Measurements from ENCODE around the gene TMEM121. TPM values are rescaled to one million over a fixed set of nuclear protein-coding genes. Genes with fewer than 3 reads are reported as not detected.

Gene TMEM121
- total RNA-seq, 1 experiment from 2014 or later = 33.6 TPM

DNA sequence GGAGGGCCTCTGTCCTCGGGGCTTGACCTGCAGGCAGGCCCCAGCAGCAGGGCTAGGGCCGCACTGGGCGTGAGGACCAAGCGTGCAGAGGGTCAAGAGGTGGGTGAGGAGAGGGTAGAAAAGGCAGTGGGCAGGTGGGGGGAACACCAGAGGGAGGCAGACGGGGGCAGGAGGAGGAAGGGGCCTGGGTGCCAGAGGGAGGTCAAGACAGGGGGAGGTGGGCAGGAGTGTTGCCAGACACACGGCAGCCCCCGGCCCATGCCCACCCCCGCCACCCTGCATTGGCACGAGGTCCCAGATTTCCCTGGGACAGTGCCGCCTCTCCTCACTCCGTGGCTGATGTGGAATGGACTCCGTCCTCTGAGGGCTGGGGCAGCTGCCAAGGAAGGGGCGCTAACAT is 8.2 kb downstream of the TMEM121 start:
- Histone ChIP-seq H3K4me3 (ENCODE audit: low read length) (no peak overlapping the region), H3K4me1 (ENCODE audit: insufficient read depth, low read length) (peaks cover 5% of the 10 kb centered on the region), H3K27me3 (ENCODE audit: low read length) (peaks cover 11% of the 10 kb centered on the region; the same call in 1 of the 2 replicates), H3K79me2 (ENCODE audit: low read length) (no peaks in the 10 kb centered on the region), H3K9ac (ENCODE audit: low read length) (no peak overlapping the region), H3F3A (ENCODE audit: low read length, unreplicated experiment) (no peaks in the 10 kb centered on the region), H3K27ac (ENCODE audit: low read length) (no peak overlapping the region), H3K36me3 (ENCODE audit: low read depth, low read length) (no peaks in the 10 kb centered on the region; the same call in 1 of the 2 replicates), H3K9me2 (replicated peaks; ENCODE audit: low read length) (no peaks in the 10 kb centered on the region), H4K20me1 (ENCODE audit: low read length) (no peaks in the 10 kb centered on the region), H3K9me3 (ENCODE audit: low read length) (no peaks in the 10 kb centered on the region), H2AFZ (ENCODE audit: low read length) (no peak overlapping the region), H3K4me2 (ENCODE audit: low read length) (no peak overlapping the region)
- intact Hi-C loops (cut with micrococcal nuclease) = no loop called here
- ATAC-seq (no peak), DNase-seq (no peak)
- ChIA-PET POLR2A (ENCODE audit: unreplicated experiment) (no interaction called here), CTCF (no interaction called here)
- no TSS peak for BruUV-seq (replicated peaks)
- TF ChIP-seq, protein P1, sequence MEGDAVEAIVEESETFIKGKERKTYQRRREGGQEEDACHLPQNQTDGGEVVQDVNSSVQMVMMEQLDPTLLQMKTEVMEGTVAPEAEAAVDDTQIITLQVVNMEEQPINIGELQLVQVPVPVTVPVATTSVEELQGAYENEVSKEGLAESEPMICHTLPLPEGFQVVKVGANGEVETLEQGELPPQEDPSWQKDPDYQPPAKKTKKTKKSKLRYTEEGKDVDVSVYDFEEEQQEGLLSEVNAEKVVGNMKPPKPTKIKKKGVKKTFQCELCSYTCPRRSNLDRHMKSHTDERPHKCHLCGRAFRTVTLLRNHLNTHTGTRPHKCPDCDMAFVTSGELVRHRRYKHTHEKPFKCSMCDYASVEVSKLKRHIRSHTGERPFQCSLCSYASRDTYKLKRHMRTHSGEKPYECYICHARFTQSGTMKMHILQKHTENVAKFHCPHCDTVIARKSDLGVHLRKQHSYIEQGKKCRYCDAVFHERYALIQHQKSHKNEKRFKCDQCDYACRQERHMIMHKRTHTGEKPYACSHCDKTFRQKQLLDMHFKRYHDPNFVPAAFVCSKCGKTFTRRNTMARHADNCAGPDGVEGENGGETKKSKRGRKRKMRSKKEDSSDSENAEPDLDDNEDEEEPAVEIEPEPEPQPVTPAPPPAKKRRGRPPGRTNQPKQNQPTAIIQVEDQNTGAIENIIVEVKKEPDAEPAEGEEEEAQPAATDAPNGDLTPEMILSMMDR (conservative IDR thresholded peaks at IDR 0.05; ENCODE audit: low read depth, low read length) = no peak
- TF ChIP-seq EZH2phosphoT487 (IDR thresholded peaks at IDR 0.05; ENCODE audit: borderline replicate concordance, low read length) = no peak
- TF ChIP-seq EZH2 (IDR thresholded peaks at IDR 0.05; ENCODE audit: low read length, unreplicated experiment) = no peak

DNA sequence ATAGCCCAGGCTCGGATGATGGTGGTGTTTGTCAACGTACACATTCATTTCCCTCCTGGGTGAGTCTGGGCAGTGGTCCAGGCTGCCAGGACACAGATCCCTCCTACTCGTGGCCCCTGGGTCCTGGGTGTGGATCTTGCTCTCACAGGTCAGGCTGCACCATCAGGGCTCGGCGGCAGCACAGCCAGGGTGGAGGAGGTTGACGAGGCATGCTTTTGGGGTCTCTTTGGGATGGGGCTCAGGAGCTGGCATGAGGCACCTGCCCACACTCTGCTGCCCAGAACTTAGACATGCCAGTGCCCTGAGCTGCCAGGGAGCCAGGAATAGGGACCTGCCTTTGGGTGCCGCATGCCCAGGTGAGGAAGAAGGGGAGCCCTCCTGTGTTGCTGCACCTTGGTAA is 9.7 kb downstream of the TMEM121 start:
- POLR2A ChIA-PET (ENCODE audit: unreplicated experiment) = no interaction called here
- no peaks in the 10 kb centered on the region for H4K20me1 ChIP-seq (ENCODE audit: low read length)

More for the DNA sequence above, 9.7 kb downstream of the TMEM121 start:
- Histone ChIP-seq H3K4me3 (ENCODE audit: low read length) (no peak overlapping the region), H3K27me3 (ENCODE audit: low read length) (peaks cover 11% of the 10 kb centered on the region; the same call in 1 of the 2 replicates), H3K79me2 (ENCODE audit: low read length) (no peaks in the 10 kb centered on the region), H3K9ac (ENCODE audit: low read length) (no peak overlapping the region), H3K9me3 (ENCODE audit: low read length) (no peaks in the 10 kb centered on the region), H2AFZ (ENCODE audit: low read length) (no peak overlapping the region), H3K4me1 (ENCODE audit: insufficient read depth, low read length) (peaks cover 5% of the 10 kb centered on the region), H3K9me2 (replicated peaks; ENCODE audit: low read length) (no peaks in the 10 kb centered on the region), H3K27ac (ENCODE audit: low read length) (no peak overlapping the region), H3F3A (ENCODE audit: low read length, unreplicated experiment) (no peaks in the 10 kb centered on the region), H3K36me3 (ENCODE audit: low read depth, low read length) (no peaks in the 10 kb centered on the region; the same call in 1 of the 2 replicates), H3K4me2 (ENCODE audit: low read length) (no peak overlapping the region)
- CTCF ChIA-PET = interaction anchor here (1.1 kb wide), 1 partner anchor 12 kb away, joined by 3 read pairs; no protein-coding TSS in a partner anchor
- intact Hi-C loops (cut with micrococcal nuclease) = no loop called here
- no peak for DNase-seq
- ATAC-seq = no peak
- TF ChIP-seq EZH2phosphoT487 (IDR thresholded peaks at IDR 0.05; ENCODE audit: borderline replicate concordance, low read length) = no peak
- no peak for TF ChIP-seq EZH2 (IDR thresholded peaks at IDR 0.05; ENCODE audit: low read length, unreplicated experiment)
- TF ChIP-seq, protein P1 (conservative IDR thresholded peaks at IDR 0.05; ENCODE audit: low read depth, low read length) = no peak
- no TSS peak for BruUV-seq (replicated peaks)

Data from PC-3 (cell line).